ENCODE results near the gene FAM83B.

The FAM83B gene

GRCh38 chr6:54981276-54981609 is 134.7 kb downstream of the FAM83B start:
- DNase-seq, result no peak

- peak; percentile 65 for DNase-seq
These were observed 135.1 kb downstream of the FAM83B start for GRCh38 chr6:54981647-54982046.

- no peak for DNase-seq
These were observed 141.2 kb downstream of the FAM83B start for GRCh38 chr6:54987633-54988290.

- DNase-seq, result peak; percentile 65
These were observed 142.0 kb downstream of the FAM83B start for GRCh38 chr6:54988576-54988975.

- DNase-seq, result peak; percentile 43
These were observed 143.4 kb downstream of the FAM83B start for GRCh38 chr6:54990001-54990400.

All from HCEC 1CT (cell line).